NCI-H2196 (cell line): ENCODE measurements around the gene HUS1.
"Not testable (repeated sequence)": the region's sequence is repeated elsewhere in the genome, so short reads cannot be mapped to it uniquely, and the experiment has no call there.

Experiments used
- DNase-seq: peaks from one replicate; lab custom pipeline; 2025; ENCODE audit not compliant: unreplicated experiment; lab: John Stamatoyannopoulos, UW

Gene HUS1

GRCh38 chr7:47945261-47946015 is 34.0 kb downstream of the HUS1 start:
- DNase-seq: peak; percentile 72

- DNase-seq: no peak
Measured at GRCh38 chr7:47944536-47945260, 34.7 kb downstream of the HUS1 start.

DNA sequence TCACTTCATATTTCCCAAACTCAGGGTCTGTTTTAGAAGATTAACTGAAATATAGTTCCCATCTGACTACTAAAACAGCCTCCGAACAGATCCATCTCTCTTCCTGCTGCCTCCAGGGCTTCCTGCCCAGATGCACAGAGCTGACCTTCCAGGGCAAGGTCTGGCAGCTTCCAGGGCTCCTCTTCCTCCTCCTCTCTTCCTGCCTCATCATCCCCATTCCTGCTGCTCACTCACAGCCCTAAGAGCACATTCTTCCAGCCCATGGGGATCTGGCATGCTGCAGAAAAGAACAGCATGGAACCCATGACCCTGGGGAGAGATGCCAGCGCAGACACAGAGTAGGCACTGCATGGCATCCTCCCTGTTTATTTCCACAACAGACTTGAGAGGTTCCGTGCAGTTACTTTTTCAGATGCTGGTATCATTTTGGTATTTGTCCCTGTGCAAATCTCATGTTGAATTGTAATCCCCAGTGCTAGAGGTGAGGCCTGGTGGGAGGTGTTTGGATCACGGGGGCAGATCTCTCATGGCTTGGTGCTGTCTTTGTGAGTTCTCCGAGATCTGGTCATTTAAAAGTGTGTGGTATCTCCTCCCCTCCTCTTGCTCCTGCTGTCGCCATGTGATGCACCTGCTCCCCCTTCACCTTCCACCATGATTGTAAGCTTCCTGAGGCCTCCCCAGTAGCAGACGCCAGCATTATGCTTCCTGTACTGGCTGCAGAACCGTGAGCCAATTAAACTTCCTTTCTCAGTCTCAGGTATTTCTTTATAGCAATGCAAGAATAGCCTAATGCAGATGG is 35.5 kb downstream of the HUS1 start:
- no peak for DNase-seq

- not testable (repeated sequence) for DNase-seq
Measured at GRCh38 chr7:47942651-47943050, 36.8 kb downstream of the HUS1 start.

DNA sequence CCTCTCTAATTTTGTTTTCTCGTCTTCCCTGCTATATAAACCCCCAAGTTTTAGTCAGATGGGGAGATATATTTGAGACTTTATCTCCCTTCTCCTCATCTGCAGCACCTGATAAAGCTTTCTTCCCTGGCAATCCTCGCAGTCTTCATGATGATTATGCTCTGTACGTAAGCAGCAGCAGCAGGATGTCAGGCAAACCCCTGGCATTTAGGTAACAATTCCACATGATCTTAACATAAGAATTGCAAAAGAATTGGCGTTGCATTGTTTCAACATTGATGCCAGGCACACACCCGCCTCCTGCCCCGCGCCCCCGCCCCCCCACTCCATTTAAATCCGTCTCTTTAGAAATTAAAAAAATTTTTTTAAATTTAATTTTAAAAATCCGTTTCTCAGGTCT is 37.3 kb downstream of the HUS1 start:
- no peak for DNase-seq

GRCh38 chr7:47941136-47941844 is 38.1 kb downstream of the HUS1 start:
- no peak for DNase-seq

DNA sequence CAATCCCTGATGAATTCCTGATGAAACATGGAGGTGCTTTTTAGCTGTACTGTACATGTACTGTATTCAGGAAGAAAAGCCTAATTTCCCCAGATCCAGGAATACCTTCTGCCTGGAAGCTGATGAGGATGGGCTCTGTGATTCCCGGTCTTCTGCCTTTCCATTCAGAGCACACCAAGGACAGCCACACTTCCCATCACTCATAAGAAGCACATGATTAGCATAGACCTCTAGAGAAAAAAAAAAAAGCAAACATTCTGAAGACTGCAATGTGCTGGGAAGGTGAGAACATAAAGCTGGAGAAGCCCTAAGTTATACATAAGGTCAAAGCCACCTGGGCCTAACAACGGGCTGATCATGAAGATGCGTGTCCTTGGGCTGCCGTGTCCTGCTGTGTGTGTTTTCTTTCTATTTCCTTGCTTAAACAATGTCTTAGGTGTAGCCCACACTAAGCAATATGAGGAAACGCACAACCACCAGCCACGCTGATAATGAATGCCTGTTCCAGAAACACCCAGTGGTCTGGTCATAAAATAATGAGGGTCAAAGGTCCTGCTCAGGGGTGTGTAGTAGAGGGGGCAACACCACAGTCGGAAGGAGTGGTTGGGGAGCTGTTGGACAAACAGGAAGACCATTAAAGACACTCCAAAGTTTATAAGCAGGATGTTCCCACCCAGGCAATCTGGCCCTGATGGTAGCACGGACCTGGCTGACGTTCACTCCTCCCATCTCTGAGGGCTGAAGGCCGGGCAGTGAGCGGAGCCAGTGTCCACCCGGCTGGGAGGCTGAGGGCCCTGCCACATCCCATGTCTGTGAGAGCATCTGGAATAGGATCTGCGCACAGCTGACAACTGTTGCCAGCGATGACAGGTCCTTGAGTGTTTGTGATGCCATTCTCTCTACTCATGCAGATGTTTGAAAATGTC is 39.1 kb downstream of the HUS1 start:
- DNase-seq: no peak

- no peak for DNase-seq
Measured at GRCh38 chr7:47939425-47940036, 39.9 kb downstream of the HUS1 start.

DNA sequence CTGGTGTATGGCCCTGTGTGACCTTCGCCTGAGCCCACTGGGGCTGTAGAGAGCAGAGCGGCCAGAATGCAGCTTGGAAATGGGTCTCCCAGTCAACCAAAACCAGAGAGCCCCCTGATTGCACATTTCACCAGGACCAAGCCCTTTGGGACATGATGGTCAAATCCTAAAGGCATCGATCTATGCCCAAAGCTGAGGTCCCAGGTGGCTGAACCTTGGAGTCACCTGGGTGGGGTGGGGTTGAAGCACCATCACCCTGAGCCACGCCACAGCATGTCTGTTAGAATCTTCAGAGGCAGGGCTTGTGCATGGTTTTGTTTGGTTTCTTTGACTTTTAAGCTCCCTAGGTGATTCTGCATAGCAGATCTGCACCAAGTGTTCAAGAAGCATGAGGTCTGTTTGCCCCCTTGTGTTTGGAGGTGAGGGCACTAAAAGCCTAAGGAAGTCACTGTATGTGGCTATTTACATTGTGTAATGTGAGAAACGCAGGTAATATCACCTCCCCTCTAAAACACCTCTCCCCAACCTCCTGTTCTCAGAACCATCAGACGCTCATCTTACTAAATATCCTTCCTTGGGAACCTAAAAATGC is 40.7 kb downstream of the HUS1 start:
- no peak for DNase-seq

GRCh38 chr7:47937711-47938573 is 41.5 kb downstream of the HUS1 start:
- DNase-seq: no peak

- DNase-seq: no peak
Measured at GRCh38 chr7:47937065-47937687, 42.2 kb downstream of the HUS1 start.

- no peak for DNase-seq
Measured at GRCh38 chr7:47936323-47936722, 43.1 kb downstream of the HUS1 start.

DNA sequence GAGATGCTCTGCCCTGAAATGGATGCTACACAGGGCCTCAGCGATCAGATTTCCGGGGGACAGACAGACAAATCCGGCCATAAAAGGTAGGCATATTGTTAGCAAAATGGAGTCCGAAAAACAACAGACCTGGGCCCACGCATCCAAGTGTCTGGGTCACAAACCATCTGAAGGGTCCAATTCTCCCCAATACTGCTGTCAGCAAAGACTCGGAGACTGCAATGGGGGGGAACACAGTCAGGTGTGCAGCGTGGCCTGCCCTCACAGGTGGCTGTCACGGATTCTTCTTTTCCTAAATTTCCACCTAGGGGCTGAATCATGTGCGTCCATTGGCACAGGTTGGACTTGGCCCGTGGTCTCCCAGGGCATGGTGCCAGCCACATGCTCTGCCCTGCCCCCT is 44.1 kb downstream of the HUS1 start:
- DNase-seq: no peak

DNA sequence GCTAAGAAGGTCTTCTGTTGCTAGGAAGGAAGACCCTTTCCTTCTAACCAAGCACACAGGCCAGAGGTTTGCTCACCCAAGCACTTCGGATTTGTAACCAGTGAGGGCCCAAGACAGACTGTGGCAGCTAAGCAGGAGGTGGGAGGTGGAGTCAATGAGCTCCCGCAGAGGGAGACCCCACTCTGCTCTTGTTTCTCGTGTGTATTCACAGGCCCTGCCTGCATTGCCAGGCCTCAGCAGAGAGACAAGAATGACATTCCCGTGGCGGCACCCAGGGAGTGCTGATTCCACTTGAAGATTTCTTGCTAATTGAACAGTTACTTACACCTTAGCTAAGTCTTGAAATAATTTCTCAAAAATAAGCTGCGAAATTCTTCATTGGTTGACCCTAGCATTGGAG is 44.6 kb downstream of the HUS1 start:
- DNase-seq: no peak

GRCh38 chr7:47933215-47933614 is 46.2 kb downstream of the HUS1 start:
- DNase-seq: no peak

DNA sequence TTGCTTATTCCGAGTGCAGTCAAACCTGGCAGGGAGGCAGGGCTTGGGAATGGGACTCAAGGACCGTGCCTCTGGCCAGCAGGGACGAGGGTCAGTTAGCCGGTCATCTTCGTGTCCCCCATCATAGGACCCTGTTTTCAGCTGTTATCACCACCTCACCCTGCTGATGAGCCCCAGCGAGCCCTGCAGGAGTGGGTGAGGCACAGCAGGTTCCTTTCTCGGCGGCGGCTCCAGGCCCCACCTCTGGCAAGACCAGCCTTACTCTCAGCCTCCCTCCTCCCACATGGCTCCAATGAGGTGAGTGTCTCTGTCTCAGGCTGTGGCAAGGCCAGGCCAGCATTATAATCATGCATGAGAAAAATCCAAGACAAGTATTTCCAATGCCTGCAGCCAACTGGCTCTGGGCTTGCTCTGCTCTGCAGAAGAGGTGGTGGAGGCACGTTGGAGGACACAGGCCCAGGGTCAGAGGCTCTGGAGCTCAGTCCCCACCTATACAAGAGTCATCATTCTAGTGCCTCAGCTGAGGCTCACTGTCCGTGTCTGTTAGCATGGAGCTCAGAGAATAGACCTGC is 46.9 kb downstream of the HUS1 start:
- no peak for DNase-seq

DNA sequence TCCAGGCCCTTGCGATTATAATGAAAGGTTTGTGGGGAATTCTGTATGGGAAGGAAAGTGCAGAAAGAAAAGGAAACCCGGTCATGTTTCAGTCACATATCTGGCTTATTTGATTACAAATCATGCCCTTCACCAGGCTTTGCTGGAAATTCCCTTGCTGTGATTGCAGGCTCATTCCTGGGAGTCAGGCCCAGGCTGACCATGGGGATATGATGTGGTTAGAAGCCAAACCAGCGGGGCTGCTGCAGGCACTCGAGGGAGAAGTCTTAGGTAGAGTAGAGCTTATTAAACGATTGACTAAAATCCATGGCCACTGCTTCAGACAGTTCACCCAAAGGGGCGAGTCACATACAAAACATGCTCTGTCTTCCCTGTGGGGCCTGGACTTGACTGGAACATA is 47.4 kb downstream of the HUS1 start:
- no peak for DNase-seq
